Caco-2 (cell line): ENCODE data around the gene TCIRG1. TPM values are rescaled to one million over a fixed set of nuclear protein-coding genes. Genes with fewer than 3 reads are reported as not detected.

Source experiments
- BruUV-seq: library from RNA; stranded (reverse); fragments of 400-500 nt; replicated peaks from 2 replicates; lab custom pipeline; 2021; lab: Mats Ljungman, UMichigan
- CTCF ChIA-PET: fragments of 300-600 bp; sonication (Branson Sonifier 250); formaldehyde crosslinking; loops from one replicate; lab custom pipeline; 2022; ENCODE audit warnings: antibody characterized with exemption; lab: Charles Lee
- POLR2A ChIA-PET: fragments of 300-600 bp; sonication (Branson Sonifier 250); formaldehyde crosslinking; loops from one replicate; lab custom pipeline; 2022; ENCODE audit warnings: antibody characterized with exemption; lab: Charles Lee
- DNase-seq, 2 experiments: peaks; one replicate each; pipeline versions ENCODE4 v3.0.0 to v3.0.0-alpha.2; 2020 to 2022
- H3K27me3 ChIP-seq: replicated peaks from 2 replicates; pipeline ENCODE4 v1.6.0; 2011; ENCODE audit warnings: low read length; ENCODE audit not compliant: control insufficient read depth, insufficient read depth
- H3K36me3 ChIP-seq: 2 replicates; pipeline ENCODE4 v1.5.1; 2011; ENCODE audit warnings: low read length; ENCODE audit not compliant: control insufficient read depth, insufficient read depth
- H3K4me1 ChIP-seq: fragments of 250-450 bp; sonication (Bioruptor Pico); 2 replicates; pipeline ENCODE4 v1.5.1; 2020; ENCODE audit warnings: mild to moderate bottlenecking
- H3K4me3 ChIP-seq: 2 replicates; pipeline ENCODE4 v1.5.1; 2011; ENCODE audit warnings: low read depth, mild to moderate bottlenecking, control low read depth, low read length
- H3K9me3 ChIP-seq: fragments of 250-450 bp; sonication (Bioruptor Pico); 2 replicates; pipeline ENCODE4 v1.5.1; 2020; ENCODE audit warnings: mild to moderate bottlenecking, moderate library complexity
- H3K27ac Mint-ChIP-seq: one replicate; pipeline ENCODE4 v1.8.0; 2022; ENCODE audit warnings: mixed read lengths; ENCODE audit not compliant: unreplicated experiment
- H3K27me3 Mint-ChIP-seq: one replicate; pipeline ENCODE4 v1.8.0; 2022; ENCODE audit warnings: mixed read lengths; ENCODE audit not compliant: insufficient read depth, unreplicated experiment
- H3K36me3 Mint-ChIP-seq: one replicate; pipeline ENCODE4 v1.8.0; 2022; ENCODE audit warnings: mild to moderate bottlenecking, mixed read lengths; ENCODE audit not compliant: insufficient read depth, unreplicated experiment
- H3K4me1 Mint-ChIP-seq: one replicate; pipeline ENCODE4 v1.8.0; 2022; ENCODE audit warnings: low read depth, mixed read lengths; ENCODE audit not compliant: unreplicated experiment
- H3K4me3 Mint-ChIP-seq: one replicate; pipeline ENCODE4 v1.8.0; 2022; ENCODE audit warnings: mild to moderate bottlenecking, moderate library complexity, mixed read lengths; ENCODE audit not compliant: unreplicated experiment
- H3K9me3 Mint-ChIP-seq: one replicate; pipeline ENCODE4 v1.8.0; 2022; ENCODE audit warnings: mixed read lengths; ENCODE audit not compliant: unreplicated experiment
- intact Hi-C: fragments of 100-400 bp; cut with micrococcal nuclease; formaldehyde crosslinking; loops from one replicate; pipeline ENCODE4 v1.10.0; 2022; ENCODE audit not compliant: unreplicated experiment
- total RNA-seq: library from RNA; stranded (reverse); gene quantifications from 2 replicates; pipeline ENCODE4 v1.2.3, GENCODE V29; 2022
- TF ChIP-seq, protein P1 (sequence below), 2 experiments: fragments of 200-600 bp in 1 of 2; IDR thresholded peaks; 1 replicate in 1 of 2; 2 replicates in 1 of 2; pipeline versions ENCODE4 v1.5.1 to v1.8.0; 2011 to 2022; ENCODE audit warnings: antibody characterized with exemption in 1 of 2, control low read depth in 1 of 2, inconsistent platforms in 1 of 2, low read depth in 1 of 2, low read length in 1 of 2, mild to moderate bottlenecking in 1 of 2, moderate library complexity in 1 of 2; ENCODE audit not compliant: insufficient read depth in 1 of 2, severe bottlenecking in 1 of 2, unreplicated experiment in 1 of 2

TCIRG1 gene
- total RNA-seq, 1 experiment from 2014 or later, result 2.7 TPM

DNA sequence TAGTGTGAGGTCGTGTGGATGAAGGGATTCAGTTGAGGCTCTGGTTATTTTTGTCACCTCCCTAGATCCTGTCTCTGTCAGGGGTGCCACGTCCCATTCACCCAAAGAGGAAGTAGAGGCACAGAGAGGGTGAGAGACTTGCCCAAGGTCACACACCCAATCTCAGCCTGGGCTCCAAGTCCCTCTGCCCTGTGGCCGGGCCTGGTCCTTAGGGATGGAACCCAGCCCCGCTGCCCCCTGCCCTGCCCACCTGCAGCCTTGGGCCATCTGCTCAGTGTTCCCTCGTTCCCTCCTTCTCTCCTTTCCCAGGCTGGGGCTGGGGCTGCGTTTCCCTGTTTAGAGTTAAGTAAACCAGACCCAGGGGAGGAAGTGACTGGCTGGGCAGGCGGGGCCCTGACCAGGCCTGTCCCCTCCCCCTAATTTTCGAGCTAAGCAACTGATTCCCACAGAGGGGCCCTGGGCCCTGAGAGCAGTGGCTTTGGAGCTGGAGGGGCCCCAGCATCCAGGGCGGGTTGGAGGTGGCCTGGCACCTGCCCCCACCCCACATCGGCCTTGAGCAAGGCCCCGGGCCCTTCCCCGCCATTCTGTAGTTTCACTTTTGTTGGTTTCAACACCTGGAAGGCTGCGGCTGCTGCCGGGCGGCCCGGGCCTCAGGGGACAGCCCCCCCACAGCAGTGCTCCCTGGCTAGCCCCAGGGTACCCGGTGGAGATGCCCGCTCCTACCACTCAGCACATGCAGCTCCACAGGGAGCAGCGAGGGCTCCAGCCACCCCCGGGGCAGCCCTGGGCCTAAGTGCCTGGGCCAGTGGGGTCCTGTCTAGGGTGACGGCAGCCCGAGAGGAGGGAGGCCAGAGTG, 1.5 kb downstream of the TCIRG1 start:
- no peaks in the 10 kb centered on the region for H3K27me3 Mint-ChIP-seq
- peaks cover 22% of the 10 kb centered on the region for H3K4me1 Mint-ChIP-seq
- H3K36me3 Mint-ChIP-seq, result peaks cover 38% of the 10 kb centered on the region
- no peak overlapping the region for H3K4me3 Mint-ChIP-seq
- DNase-seq, result peak; percentile 68 to 76
- H3K4me1 ChIP-seq, result peaks cover 39% of the 10 kb centered on the region
- ChIA-PET CTCF (no interaction called here), POLR2A (no interaction called here)
- intact Hi-C loops, result no loop called here
- H3K9me3 ChIP-seq, result no peaks in the 10 kb centered on the region
- no peaks in the 10 kb centered on the region for H3K9me3 Mint-ChIP-seq
- H3K27me3 ChIP-seq, result no peaks in the 10 kb centered on the region
- TF ChIP-seq, protein P1, sequence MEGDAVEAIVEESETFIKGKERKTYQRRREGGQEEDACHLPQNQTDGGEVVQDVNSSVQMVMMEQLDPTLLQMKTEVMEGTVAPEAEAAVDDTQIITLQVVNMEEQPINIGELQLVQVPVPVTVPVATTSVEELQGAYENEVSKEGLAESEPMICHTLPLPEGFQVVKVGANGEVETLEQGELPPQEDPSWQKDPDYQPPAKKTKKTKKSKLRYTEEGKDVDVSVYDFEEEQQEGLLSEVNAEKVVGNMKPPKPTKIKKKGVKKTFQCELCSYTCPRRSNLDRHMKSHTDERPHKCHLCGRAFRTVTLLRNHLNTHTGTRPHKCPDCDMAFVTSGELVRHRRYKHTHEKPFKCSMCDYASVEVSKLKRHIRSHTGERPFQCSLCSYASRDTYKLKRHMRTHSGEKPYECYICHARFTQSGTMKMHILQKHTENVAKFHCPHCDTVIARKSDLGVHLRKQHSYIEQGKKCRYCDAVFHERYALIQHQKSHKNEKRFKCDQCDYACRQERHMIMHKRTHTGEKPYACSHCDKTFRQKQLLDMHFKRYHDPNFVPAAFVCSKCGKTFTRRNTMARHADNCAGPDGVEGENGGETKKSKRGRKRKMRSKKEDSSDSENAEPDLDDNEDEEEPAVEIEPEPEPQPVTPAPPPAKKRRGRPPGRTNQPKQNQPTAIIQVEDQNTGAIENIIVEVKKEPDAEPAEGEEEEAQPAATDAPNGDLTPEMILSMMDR (IDR thresholded peaks at IDR 0.05; ENCODE audit: insufficient read depth in 1 of 2, low read depth in 1 of 2, low read length in 1 of 2, severe bottlenecking in 1 of 2, unreplicated experiment in 1 of 2), result no peak
- H3K27ac Mint-ChIP-seq, result peak overlapping the region; percentile 72
- no TSS peak for BruUV-seq
- H3K36me3 ChIP-seq, result no peaks in the 10 kb centered on the region
- no peak overlapping the region for H3K4me3 ChIP-seq

DNA sequence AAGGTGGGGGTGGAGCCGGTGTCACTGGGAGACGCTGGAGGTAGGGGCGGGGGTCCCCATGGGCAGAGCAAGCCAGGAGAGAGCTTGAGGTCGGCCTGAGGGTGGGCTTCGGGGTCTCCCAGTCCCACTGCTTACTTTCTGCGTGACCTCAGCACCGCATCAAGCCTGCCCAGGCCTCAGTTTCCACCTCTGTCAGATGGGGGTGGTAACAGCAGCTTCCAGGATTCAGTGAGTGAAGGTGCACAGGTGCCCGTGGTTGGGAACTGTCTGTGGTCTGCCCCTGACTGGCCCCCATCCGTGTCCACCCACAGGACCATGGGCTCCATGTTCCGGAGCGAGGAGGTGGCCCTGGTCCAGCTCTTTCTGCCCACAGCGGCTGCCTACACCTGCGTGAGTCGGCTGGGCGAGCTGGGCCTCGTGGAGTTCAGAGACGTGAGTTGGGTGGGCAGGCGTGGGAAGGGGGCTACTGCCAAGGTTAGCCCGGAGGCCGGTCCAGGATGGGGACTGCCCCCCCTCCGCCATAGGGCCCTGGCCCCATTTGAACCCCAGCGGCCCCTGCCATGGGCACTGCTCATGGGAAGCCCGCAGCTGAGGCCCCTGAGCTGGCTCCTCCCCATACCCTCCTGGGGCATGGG, 2.2 kb downstream of the TCIRG1 start:
- intact Hi-C loops, result no loop called here
- H3K9me3 ChIP-seq, result no peaks in the 10 kb centered on the region
- Mint-ChIP-seq H3K36me3 (peaks cover 31% of the 10 kb centered on the region), H3K4me3 (no peak overlapping the region), H3K9me3 (no peaks in the 10 kb centered on the region), H3K4me1 (peaks cover 22% of the 10 kb centered on the region), H3K27me3 (no peaks in the 10 kb centered on the region), H3K27ac (peak overlapping the region; percentile 72)
- no peaks in the 10 kb centered on the region for H3K27me3 ChIP-seq
- ChIA-PET CTCF (no interaction called here), POLR2A (no interaction called here)
- peaks cover 39% of the 10 kb centered on the region for H3K4me1 ChIP-seq
- DNase-seq, result no peak
- no TSS peak for BruUV-seq
- no peaks in the 10 kb centered on the region for H3K36me3 ChIP-seq
- TF ChIP-seq, protein P1 (IDR thresholded peaks at IDR 0.05; ENCODE audit: insufficient read depth in 1 of 2, low read depth in 1 of 2, low read length in 1 of 2, severe bottlenecking in 1 of 2, unreplicated experiment in 1 of 2), result no peak
- no peak overlapping the region for H3K4me3 ChIP-seq

DNA sequence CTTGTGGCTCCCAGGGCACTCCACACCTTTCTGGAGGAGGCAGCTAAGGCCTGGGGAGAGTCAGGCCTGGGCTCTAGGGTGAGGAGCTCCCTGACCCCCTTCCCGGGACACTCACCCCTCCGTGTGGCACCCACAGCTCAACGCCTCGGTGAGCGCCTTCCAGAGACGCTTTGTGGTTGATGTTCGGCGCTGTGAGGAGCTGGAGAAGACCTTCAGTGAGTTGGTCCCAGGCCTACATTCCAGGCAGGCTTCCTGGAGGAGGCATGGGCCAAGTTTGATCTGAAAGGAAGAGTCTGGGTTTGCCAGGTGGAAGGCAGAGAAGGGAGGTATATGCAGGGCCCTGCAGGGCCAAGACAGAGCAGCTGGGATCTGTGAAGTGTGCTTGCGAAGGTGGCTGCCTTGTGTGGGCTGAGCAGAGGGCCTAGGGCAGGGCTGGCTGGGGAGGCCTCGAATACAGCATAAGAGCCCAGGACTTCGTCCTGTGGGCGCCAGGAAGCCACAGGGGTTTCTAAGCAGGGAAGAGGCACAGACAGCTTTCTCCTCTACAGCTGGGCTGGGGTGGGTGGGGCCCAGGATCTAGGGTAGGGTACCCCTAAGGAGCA, 2.9 kb downstream of the TCIRG1 start:
- H3K4me1 Mint-ChIP-seq, result peaks cover 22% of the 10 kb centered on the region
- peak in 1 of 2 experiments; percentile 46 for DNase-seq
- H3K4me3 ChIP-seq, result no peak overlapping the region
- no peaks in the 10 kb centered on the region for H3K9me3 Mint-ChIP-seq
- intact Hi-C loops, result no loop called here
- H3K27ac Mint-ChIP-seq, result no peak overlapping the region
- no peaks in the 10 kb centered on the region for H3K36me3 ChIP-seq
- H3K36me3 Mint-ChIP-seq, result peaks cover 24% of the 10 kb centered on the region
- CTCF ChIA-PET, result interaction anchor here (0.6 kb wide), 3 partner anchors 13 to 145 kb away, joined by 3 to 8 read pairs (median 3); no protein-coding TSS in a partner anchor
- no peaks in the 10 kb centered on the region for H3K9me3 ChIP-seq
- H3K27me3 Mint-ChIP-seq, result no peaks in the 10 kb centered on the region
- peaks cover 39% of the 10 kb centered on the region for H3K4me1 ChIP-seq
- no peak overlapping the region for H3K4me3 Mint-ChIP-seq
- no peaks in the 10 kb centered on the region for H3K27me3 ChIP-seq
- TF ChIP-seq, protein P1 (IDR thresholded peaks at IDR 0.05; ENCODE audit: insufficient read depth in 1 of 2, low read depth in 1 of 2, low read length in 1 of 2, severe bottlenecking in 1 of 2, unreplicated experiment in 1 of 2), result no peak
- POLR2A ChIA-PET, result no interaction called here
- BruUV-seq, result no TSS peak
